H9 (cell line): Measurements from ENCODE around the gene GORASP1. TPM values are rescaled to one million over a fixed set of nuclear protein-coding genes. Genes with fewer than 3 reads are reported as not detected.

ENCODE experiments used
- DNase-seq: peaks from one replicate; pipeline ENCODE4 v3.0.0-alpha.2; 2017
- H2AFZ ChIP-seq: one replicate; pipeline ENCODE4 v1.6.1; 2013; ENCODE audit warnings: mild to moderate bottlenecking, low read length, control low read depth, moderate library complexity
- H2AK5ac ChIP-seq: 2 replicates; pipeline ENCODE4 v1.6.1; 2013; ENCODE audit warnings: low read length, control low read depth, mixed read lengths; ENCODE audit not compliant: insufficient read length
- H2BK120ac ChIP-seq: one replicate; pipeline ENCODE4 v1.6.1; 2013; ENCODE audit warnings: low read depth, mild to moderate bottlenecking, low read length, control low read depth, inconsistent platforms; ENCODE audit not compliant: poor library complexity, severe bottlenecking
- H2BK12ac ChIP-seq: 2 replicates; pipeline ENCODE4 v1.6.1; 2013; ENCODE audit warnings: low read length, control low read depth, mixed read lengths, low read depth; ENCODE audit not compliant: insufficient read length
- H2BK15ac ChIP-seq: 2 replicates; pipeline ENCODE4 v1.6.1; 2013; ENCODE audit warnings: low read depth, low read length, control low read depth
- H2BK20ac ChIP-seq: one replicate; pipeline ENCODE4 v1.6.1; 2013; ENCODE audit warnings: low read depth, mild to moderate bottlenecking, low read length, control low read depth, inconsistent platforms; ENCODE audit not compliant: poor library complexity, severe bottlenecking
- H2BK5ac ChIP-seq: 2 replicates; pipeline ENCODE4 v1.6.1; 2013; ENCODE audit warnings: low read length, control low read depth, mixed read lengths; ENCODE audit not compliant: insufficient read length
- H3K14ac ChIP-seq: 2 replicates; pipeline ENCODE4 v1.6.1; 2013; ENCODE audit warnings: low read length, control low read depth; ENCODE audit not compliant: insufficient read depth
- H3K18ac ChIP-seq: 2 replicates; pipeline ENCODE4 v1.6.1; 2013; ENCODE audit warnings: low read depth, mild to moderate bottlenecking, mixed read lengths, low read length, control low read depth; ENCODE audit not compliant: insufficient read length
- H3K23ac ChIP-seq: 2 replicates; pipeline ENCODE4 v1.6.1; 2013; ENCODE audit warnings: low read length, control low read depth, mixed read lengths, low read depth; ENCODE audit not compliant: insufficient read length
- H3K23me2 ChIP-seq: 2 replicates; pipeline ENCODE4 v1.6.1; 2013; ENCODE audit warnings: low read depth, mild to moderate bottlenecking, mixed read lengths, low read length, control low read depth; ENCODE audit not compliant: insufficient read length, poor library complexity, severe bottlenecking
- H3K27ac ChIP-seq: 2 replicates; pipeline ENCODE4 v1.5.1; 2013; ENCODE audit warnings: low read length, control low read depth, mixed read lengths, low read depth; ENCODE audit not compliant: insufficient read length
- H3K27me3 ChIP-seq: 2 replicates; pipeline ENCODE4 v1.6.1; 2013; ENCODE audit warnings: low read length, control low read depth, inconsistent platforms; ENCODE audit not compliant: insufficient read depth
- H3K4ac ChIP-seq: 2 replicates; pipeline ENCODE4 v1.6.1; 2013; ENCODE audit warnings: low read depth, mild to moderate bottlenecking, control low read depth, inconsistent platforms, low read length, moderate library complexity
- H3K4me1 ChIP-seq: 2 replicates; pipeline ENCODE4 v1.6.1; 2013; ENCODE audit warnings: low read length, control low read depth, inconsistent platforms; ENCODE audit not compliant: insufficient read depth
- H3K4me2 ChIP-seq: 2 replicates; pipeline ENCODE4 v1.6.1; 2013; ENCODE audit warnings: low read length, control low read depth, mixed read lengths; ENCODE audit not compliant: insufficient read length, insufficient read depth
- H3K56ac ChIP-seq: 2 replicates; pipeline ENCODE4 v1.6.1; 2013; ENCODE audit warnings: low read depth, mild to moderate bottlenecking, mixed read lengths, low read length, control low read depth; ENCODE audit not compliant: insufficient read length
- H3K79me1 ChIP-seq: 2 replicates; pipeline ENCODE4 v1.6.1; 2013; ENCODE audit warnings: low read depth, mild to moderate bottlenecking, moderate library complexity, low read length, control low read depth, inconsistent platforms; ENCODE audit not compliant: insufficient read depth, poor library complexity, severe bottlenecking
- H3K79me2 ChIP-seq: 2 replicates; pipeline ENCODE4 v1.6.1; 2013; ENCODE audit warnings: low read length, control low read depth, inconsistent platforms; ENCODE audit not compliant: insufficient read depth
- H3K9ac ChIP-seq: 2 replicates; pipeline ENCODE4 v1.6.1; 2013; ENCODE audit warnings: low read length, control low read depth, mixed read lengths; ENCODE audit not compliant: insufficient read length; ENCODE audit errors: extremely low read depth
- H3K9me3 ChIP-seq: one replicate; pipeline ENCODE4 v1.6.1; 2013; ENCODE audit warnings: low read depth, low read length, inconsistent platforms; ENCODE audit not compliant: control insufficient read depth
- H3T11ph ChIP-seq: one replicate; pipeline ENCODE4 v1.6.1; 2013; ENCODE audit warnings: mild to moderate bottlenecking, low read length, control low read depth, inconsistent platforms
- H4K20me1 ChIP-seq: one replicate; pipeline ENCODE4 v1.6.1; 2013; ENCODE audit not compliant: control insufficient read depth, insufficient read length, insufficient read depth
- H4K5ac ChIP-seq: 2 replicates; pipeline ENCODE4 v1.6.1; 2013; ENCODE audit warnings: low read depth, mild to moderate bottlenecking, mixed read lengths, low read length, control low read depth; ENCODE audit not compliant: insufficient read length
- H4K8ac ChIP-seq: replicated peaks from 2 replicates; pipeline ENCODE4 v1.6.1; 2013; ENCODE audit warnings: low read length, control low read depth, mixed read lengths, low read depth; ENCODE audit not compliant: insufficient read length
- H4K91ac ChIP-seq: 2 replicates; pipeline ENCODE4 v1.6.1; 2013; ENCODE audit warnings: low read depth, mild to moderate bottlenecking, moderate library complexity, mixed read lengths, low read length, control low read depth; ENCODE audit not compliant: insufficient read length
- H3K27ac Mint-ChIP-seq, 3 experiments: 2 replicates in 2 of 3; 3 replicates in 1 of 3; pipeline ENCODE4 v1.8.0; 2020 to 2021; ENCODE audit warnings: mixed read lengths in 3 of 3, mild to moderate bottlenecking in 1 of 3, moderate library complexity in 1 of 3
- H3K27me3 Mint-ChIP-seq: 2 replicates; pipeline ENCODE4 v1.8.0; 2021; ENCODE audit warnings: low read depth, mild to moderate bottlenecking, moderate library complexity, mixed read lengths
- H3K36me3 Mint-ChIP-seq, 3 experiments: 2 replicates in 2 of 3; 3 replicates in 1 of 3; pipeline ENCODE4 v1.8.0; 2020 to 2021; ENCODE audit warnings: low read depth in 3 of 3, mixed read lengths in 3 of 3; ENCODE audit not compliant: insufficient read depth in 1 of 3
- H3K4me1 Mint-ChIP-seq, 2 experiments: 2 replicates each; pipeline ENCODE4 v1.8.0; 2020; ENCODE audit warnings: mixed read lengths in 2 of 2
- H3K4me3 Mint-ChIP-seq, 2 experiments: 2 replicates in 1 of 2; 3 replicates in 1 of 2; pipeline ENCODE4 v1.8.0; 2020 to 2021; ENCODE audit warnings: mild to moderate bottlenecking in 2 of 2, mixed read lengths in 2 of 2, moderate library complexity in 1 of 2
- H3K9me3 Mint-ChIP-seq, 2 experiments: 2 replicates in 1 of 2; 3 replicates in 1 of 2; pipeline ENCODE4 v1.8.0; 2020; ENCODE audit warnings: mild to moderate bottlenecking in 2 of 2, mixed read lengths in 2 of 2, moderate library complexity in 1 of 2
- CTCF ChIP-seq: fragments of 200-600 bp; sonication (generic); conservative IDR thresholded peaks from 3 replicates; pipeline ENCODE4 v1.8.0; 2021; ENCODE audit warnings: antibody characterized with exemption, mild to moderate bottlenecking
- WGBS: extraction: QIAGEN DNeasy Blood & Tissue Kit; methylation state at CpG from one replicate; pipeline ENCODE4 v1.1.7; 2013; ENCODE audit warnings: missing lambda C conversion rate, low lambda C conversion rate, mixed read lengths; ENCODE audit not compliant: insufficient read length; ENCODE audit errors: extremely low coverage; 5-methylcytosine and 5-hydroxymethylcytosine counted together
- total RNA-seq: library from RNA; stranded (reverse); gene quantifications from 2 replicates; pipeline ENCODE4 v1.2.1, GENCODE V29; 2021

GORASP1 gene
- total RNA-seq, 1 experiment from 2014 or later, result 37.4 TPM

GRCh38 chr3:39090922-39091321 lies 16.5 kb downstream of the GORASP1 start:
- Histone ChIP-seq H3K27ac (no peak overlapping the region), H2BK15ac (no peak overlapping the region), H3K9me3 (no peaks in the 10 kb centered on the region), H3K23me2 (no peaks in the 10 kb centered on the region), H2BK120ac (no peak overlapping the region), H2BK20ac (no peak overlapping the region), H3K27me3 (no peaks in the 10 kb centered on the region), H3K79me1 (no peaks in the 10 kb centered on the region), H3K14ac (no peak overlapping the region), H3K18ac (no peak overlapping the region), H4K5ac (no peak overlapping the region), H3K4ac (no peak overlapping the region), H4K91ac (no peak overlapping the region), H4K8ac (no peak overlapping the region), H3K56ac (no peak overlapping the region), H2BK12ac (no peak overlapping the region), H3K4me1 (no peaks in the 10 kb centered on the region), H3K23ac (no peak overlapping the region), H2BK5ac (no peak overlapping the region), H4K20me1 (no peaks in the 10 kb centered on the region), H2AK5ac (no peak overlapping the region), H3K4me2 (no peak overlapping the region), H2AFZ (no peak overlapping the region), H3K79me2 (no peaks in the 10 kb centered on the region), H3K9ac (no peak overlapping the region), H3T11ph (no peak overlapping the region)
- no peak for DNase-seq
- no peak for TF ChIP-seq CTCF
- no peak overlapping the region for H3K27ac Mint-ChIP-seq
- H3K9me3 Mint-ChIP-seq, result no peaks in the 10 kb centered on the region
- no CpG with 5 or more reads among the region's 2 CpGs for WGBS
- no peak overlapping the region for H3K4me3 Mint-ChIP-seq
- no peaks in the 10 kb centered on the region for H3K27me3 Mint-ChIP-seq
- H3K4me1 Mint-ChIP-seq, result no peaks in the 10 kb centered on the region
- peaks cover 19 to 80% (median 72%) of the 10 kb centered on the region in 3 experiments; a peak in 6 of 7 replicates for H3K36me3 Mint-ChIP-seq
